Activated B cell treated with CpG ODN at 0.5 μM for 24 hours (primary cell): ENCODE measurements around the gene ZNF680. TPM values are rescaled to one million over a fixed set of nuclear protein-coding genes. Genes with fewer than 3 reads are reported as not detected.
"Not testable (repeated sequence)": the region's sequence is repeated elsewhere in the genome, so short reads cannot be mapped to it uniquely, and the experiment has no call there.

Experiments used
- ATAC-seq: fragments of 200-7000 bp; cut with Tn5 transposase; one replicate; pipeline ENCODE4 v1.10.0; 2021; ENCODE audit warnings: low read depth, mild to moderate bottlenecking, moderate library complexity
- CTCF ChIA-PET: fragments of 350-600 bp; sonication (Branson Sonifier 250); formaldehyde crosslinking; loops from one replicate; lab custom pipeline; 2021; ENCODE audit warnings: antibody characterized with exemption; lab: Charles Lee
- POLR2A ChIA-PET: fragments of 350-600 bp; sonication (Branson Sonifier 250); formaldehyde crosslinking; loops from one replicate; lab custom pipeline; 2021; ENCODE audit warnings: antibody characterized with exemption; lab: Charles Lee
- DNase-seq: peaks from one replicate; pipeline ENCODE4 v3.0.0; 2022
- H3K27ac Mint-ChIP-seq: one replicate; pipeline ENCODE4 v1.8.0; 2020; ENCODE audit warnings: mixed read lengths
- H3K27me3 Mint-ChIP-seq: one replicate; pipeline ENCODE4 v1.8.0; 2021; ENCODE audit warnings: mixed read lengths
- H3K36me3 Mint-ChIP-seq: one replicate; pipeline ENCODE4 v1.8.0; 2021; ENCODE audit warnings: low read depth, mixed read lengths
- H3K4me1 Mint-ChIP-seq: one replicate; pipeline ENCODE4 v1.8.0; 2021; ENCODE audit warnings: mixed read lengths
- H3K4me3 Mint-ChIP-seq: one replicate; pipeline ENCODE4 v1.8.0; 2020; ENCODE audit warnings: mild to moderate bottlenecking, mixed read lengths
- H3K9me3 Mint-ChIP-seq: one replicate; pipeline ENCODE4 v1.8.0; 2020; ENCODE audit warnings: mixed read lengths
- CTCF ChIP-seq: fragments of 200-600 bp; IDR thresholded peaks from one replicate; pipeline ENCODE4 v1.8.0; 2022; ENCODE audit warnings: antibody characterized with exemption, mild to moderate bottlenecking
- intact Hi-C: fragments of 100-400 bp; cut with micrococcal nuclease; formaldehyde crosslinking; loops from one replicate; pipeline ENCODE4 v1.15.1; 2024
- total RNA-seq: library from RNA; stranded (reverse); gene quantifications from 2 replicates; pipeline ENCODE4 v1.2.3, GENCODE V29; 2022

ZNF680 gene
- total RNA-seq, 1 donor from 2014 or later = 22.0 TPM

DNA sequence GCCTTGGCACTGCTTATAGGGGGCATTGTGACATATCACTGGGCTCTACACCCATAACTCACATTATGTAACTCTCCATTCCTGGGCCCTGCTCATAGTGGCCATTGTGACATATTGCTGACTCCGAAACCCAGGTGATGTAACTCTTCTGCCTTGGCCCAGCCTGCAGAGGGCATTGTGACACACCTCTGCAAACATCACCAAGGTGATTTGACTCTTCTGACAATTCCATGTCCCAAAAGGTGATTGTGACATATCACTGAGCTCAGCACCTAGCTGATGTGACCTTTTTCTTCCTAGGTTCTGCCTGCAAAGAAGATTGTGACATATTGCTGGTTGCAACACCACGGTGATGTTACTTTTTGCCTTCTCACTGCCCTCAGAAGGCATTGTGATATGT lies 36.5 kb upstream of the ZNF680 start:
- no peak overlapping the region for H3K4me3 Mint-ChIP-seq
- no peak overlapping the region for H3K27ac Mint-ChIP-seq
- H3K4me1 Mint-ChIP-seq = no peaks in the 10 kb centered on the region
- CTCF ChIA-PET = no interaction called here
- no peaks in the 10 kb centered on the region for H3K27me3 Mint-ChIP-seq
- no peaks in the 10 kb centered on the region for H3K36me3 Mint-ChIP-seq
- ATAC-seq = no peak
- DNase-seq = no peak
- POLR2A ChIA-PET = no interaction called here
- no peak for TF ChIP-seq CTCF
- intact Hi-C loops = no loop called here
- H3K9me3 Mint-ChIP-seq = no peaks in the 10 kb centered on the region

DNA sequence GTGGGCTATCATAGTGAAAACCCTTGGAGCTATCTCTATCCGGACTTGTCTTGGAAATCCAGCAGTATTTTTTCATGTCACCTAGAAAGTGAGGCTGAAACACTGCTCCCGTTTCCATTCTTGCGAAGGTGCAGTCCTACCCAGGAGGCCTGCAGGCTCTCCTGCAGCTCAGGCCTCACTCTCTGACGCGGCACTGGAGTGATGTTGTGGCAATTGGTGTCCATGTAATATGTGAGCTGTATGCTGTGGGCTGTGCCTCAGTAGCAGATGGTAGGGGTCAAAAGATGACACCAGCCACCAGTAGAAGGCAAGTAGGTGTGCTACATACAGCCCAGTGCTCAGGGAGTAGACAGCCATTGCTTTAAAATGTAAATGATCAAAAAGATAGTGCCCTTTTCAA lies 28.1 kb upstream of the ZNF680 start:
- no peak for TF ChIP-seq CTCF
- ChIA-PET POLR2A (no interaction called here), CTCF (no interaction called here)
- H3K27me3 Mint-ChIP-seq = peaks cover 4% of the 10 kb centered on the region
- no peaks in the 10 kb centered on the region for H3K36me3 Mint-ChIP-seq
- no peak overlapping the region for H3K27ac Mint-ChIP-seq
- no peak overlapping the region for H3K4me3 Mint-ChIP-seq
- intact Hi-C loops = no loop called here
- ATAC-seq = no peak
- no peak for DNase-seq
- H3K4me1 Mint-ChIP-seq = no peaks in the 10 kb centered on the region
- H3K9me3 Mint-ChIP-seq = peaks cover 8% of the 10 kb centered on the region

DNA sequence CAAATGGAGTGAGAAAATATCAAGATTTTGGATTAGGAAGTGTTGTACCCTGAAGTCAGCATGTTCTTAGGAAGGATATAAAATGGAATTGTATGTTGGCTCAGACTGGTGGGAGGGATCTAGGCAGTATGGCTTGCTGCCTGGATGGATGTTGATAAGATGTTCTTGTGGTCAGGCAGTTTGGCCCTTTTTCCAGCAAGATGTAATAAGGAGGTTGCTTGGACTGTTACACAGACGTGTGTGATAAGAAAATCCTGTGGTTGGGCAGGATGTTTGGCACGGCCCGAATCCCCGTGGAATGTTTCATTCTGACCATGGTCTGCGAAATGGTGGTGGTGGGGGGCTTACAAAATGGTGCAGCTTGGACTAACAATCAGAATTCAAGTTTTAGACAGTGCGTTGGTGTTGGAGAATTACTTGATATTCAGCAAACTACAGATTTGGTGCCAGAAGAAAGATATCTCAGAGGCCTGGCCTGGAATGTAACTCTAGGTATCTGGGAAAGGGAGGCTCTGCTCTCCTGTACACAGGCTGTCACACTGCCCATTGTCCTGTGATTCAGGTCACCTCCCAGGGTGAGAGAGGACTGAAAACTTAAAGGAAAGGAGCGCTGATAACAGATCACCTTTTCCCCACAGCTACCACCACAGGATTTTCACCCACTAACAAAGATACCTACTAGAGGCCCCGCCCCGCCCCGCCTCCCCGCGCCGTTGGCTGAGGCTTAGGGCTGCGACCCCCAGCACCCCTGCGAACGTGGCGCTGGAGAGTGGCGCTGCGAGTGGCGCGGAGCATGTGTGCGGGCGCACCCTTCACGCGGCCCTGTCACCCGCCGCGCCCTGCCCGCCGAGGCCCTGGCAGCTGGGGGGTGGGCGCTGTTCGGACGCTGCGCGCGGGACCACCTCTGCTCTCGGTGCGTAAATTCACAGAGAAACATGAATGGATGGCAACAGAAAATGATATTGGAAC lies 19.3 kb upstream of the ZNF680 start:
- ATAC-seq (no peak), DNase-seq (no peak)
- no peaks in the 10 kb centered on the region for H3K36me3 Mint-ChIP-seq
- POLR2A ChIA-PET = no interaction called here
- H3K27me3 Mint-ChIP-seq = no peaks in the 10 kb centered on the region
- intact Hi-C loops = no loop called here
- peaks cover 6% of the 10 kb centered on the region for H3K9me3 Mint-ChIP-seq
- H3K4me3 Mint-ChIP-seq = no peak overlapping the region
- H3K4me1 Mint-ChIP-seq = no peaks in the 10 kb centered on the region
- CTCF ChIA-PET = no interaction called here
- H3K27ac Mint-ChIP-seq = no peak overlapping the region
- no peak for TF ChIP-seq CTCF

GRCh38 chr7:64581391-64581790 lies 18.5 kb upstream of the ZNF680 start:
- TF ChIP-seq CTCF = no peak
- no peaks in the 10 kb centered on the region for H3K36me3 Mint-ChIP-seq
- H3K27me3 Mint-ChIP-seq = no peaks in the 10 kb centered on the region

DNA sequence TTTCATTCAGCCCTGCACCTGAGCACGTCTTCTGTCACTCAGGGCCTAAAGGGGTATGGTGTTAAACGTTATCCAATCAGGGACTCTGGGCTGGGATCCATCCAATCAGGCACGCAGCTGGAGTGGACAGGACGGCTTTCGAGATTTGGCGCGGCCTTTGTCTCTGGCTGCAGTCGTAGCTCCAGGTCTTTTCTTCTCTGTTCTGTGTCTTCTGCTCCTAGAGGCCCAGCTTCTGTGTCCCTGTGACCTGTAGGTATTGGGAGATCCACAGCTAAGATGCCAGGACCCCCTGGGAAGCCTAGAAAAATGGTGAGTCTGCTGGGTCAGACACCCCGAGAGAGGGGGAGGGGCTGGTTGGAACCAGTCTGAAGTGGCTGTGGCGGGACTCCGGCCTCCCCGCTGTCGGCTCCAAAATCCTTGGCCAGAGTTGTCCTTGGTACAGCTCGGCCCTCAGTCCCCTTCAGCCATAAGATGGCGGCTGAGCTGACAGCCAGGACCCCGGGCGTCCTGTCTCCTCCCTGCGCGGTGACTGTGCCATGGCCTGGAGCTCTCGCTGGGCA lies 11.7 kb upstream of the ZNF680 start:
- no peak for TF ChIP-seq CTCF
- Mint-ChIP-seq H3K4me1 (peaks cover 5% of the 10 kb centered on the region), H3K9me3 (peaks cover 2% of the 10 kb centered on the region), H3K4me3 (peak overlapping the region; percentile 53), H3K36me3 (peaks cover 2% of the 10 kb centered on the region), H3K27ac (no peak overlapping the region), H3K27me3 (peaks cover 8% of the 10 kb centered on the region)
- intact Hi-C loops = loop anchor here (5.0 kb wide), 1 partner anchor 433 kb away; the partner anchor contains the start of gene ERV3-1
- POLR2A ChIA-PET = interaction anchor here (0.7 kb wide), 1 partner anchor 12 kb away, joined by 3 read pairs; the partner anchor contains the start of gene ZNF680
- no peak for DNase-seq
- CTCF ChIA-PET = no interaction called here
- no peak for ATAC-seq

More at GRCh38 chr7:64581391-64581790, 18.5 kb upstream of the ZNF680 start:
- ChIA-PET CTCF (no interaction called here), POLR2A (no interaction called here)
- no peak overlapping the region for H3K27ac Mint-ChIP-seq
- peaks cover 2% of the 10 kb centered on the region for H3K9me3 Mint-ChIP-seq
- ATAC-seq = no peak
- intact Hi-C loops = no loop called here
- DNase-seq = no peak
- H3K4me1 Mint-ChIP-seq = no peaks in the 10 kb centered on the region
- no peak overlapping the region for H3K4me3 Mint-ChIP-seq

DNA sequence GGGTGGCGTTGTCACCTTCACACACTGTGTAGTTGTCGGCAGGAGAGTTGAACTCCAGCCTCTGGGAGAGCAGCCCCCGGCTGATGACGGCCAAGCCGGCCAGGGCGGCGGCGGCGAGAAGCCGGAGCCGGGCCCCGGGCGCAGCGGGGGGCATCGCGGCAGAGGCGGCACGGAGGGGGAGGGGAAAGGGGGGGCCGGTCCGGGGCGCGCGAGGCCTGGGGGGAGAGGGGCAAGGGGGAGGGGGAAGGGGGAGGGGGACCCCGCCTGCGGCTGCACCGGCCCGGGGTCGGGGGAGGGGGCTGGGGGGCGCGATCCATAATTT lies 7.4 kb upstream of the ZNF680 start:
- Mint-ChIP-seq H3K27me3 (peaks cover 18% of the 10 kb centered on the region), H3K4me3 (peak overlapping the region; percentile 87), H3K27ac (peak overlapping the region; percentile 65)
- H3K36me3 Mint-ChIP-seq, POLR2A ChIA-PET, DNase-seq, H3K4me1 Mint-ChIP-seq, CTCF ChIA-PET, H3K9me3 Mint-ChIP-seq: not testable (repeated sequence)
- peak; percentile 42 for ATAC-seq
- intact Hi-C loops = loop anchor here (5.0 kb wide), 1 partner anchor 437 kb away; the partner anchor contains the start of gene ERV3-1

DNA sequence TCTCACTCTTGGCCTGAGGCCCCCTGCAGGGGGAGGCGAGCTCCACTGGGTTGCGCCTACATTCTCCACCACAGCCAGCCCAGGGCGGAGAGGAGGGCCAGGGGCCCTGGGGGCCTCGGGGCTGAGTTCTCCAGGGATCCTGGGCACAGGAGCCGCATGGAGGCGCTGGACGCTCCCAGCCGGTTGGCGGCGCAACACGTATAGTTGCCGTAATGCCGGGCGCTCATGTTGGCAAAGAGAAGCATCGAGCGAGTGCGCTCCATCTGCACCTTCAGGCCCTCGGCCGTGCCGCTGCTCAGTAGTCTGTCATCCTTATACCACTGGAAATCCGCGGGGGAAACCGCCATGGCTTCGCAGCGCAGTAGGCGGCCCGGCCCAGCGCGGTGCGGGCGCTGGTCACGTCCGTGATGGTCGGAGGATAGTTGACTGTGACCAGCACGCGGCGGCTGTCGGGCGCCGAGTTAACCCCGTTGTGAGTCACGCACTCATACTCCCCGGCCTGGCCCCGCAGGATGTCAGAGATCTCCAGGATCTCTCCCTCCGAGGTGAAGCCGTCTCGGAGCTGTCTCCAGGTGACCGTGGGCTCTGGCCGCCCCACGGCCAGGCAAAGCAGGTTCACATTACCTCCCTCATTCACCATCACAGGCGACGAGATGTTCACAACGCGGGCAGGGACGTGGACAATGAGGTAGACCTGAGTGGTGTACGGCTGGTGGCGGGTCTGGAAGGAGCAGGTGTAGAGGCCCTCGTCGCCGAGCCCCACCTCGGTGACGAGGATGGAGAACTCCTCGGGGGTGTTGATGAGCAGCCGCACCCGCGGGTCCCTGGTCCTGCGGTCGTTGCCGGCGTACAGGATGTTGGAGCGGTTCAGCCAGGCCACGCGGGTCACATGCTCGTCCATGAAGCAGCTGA lies 6.8 kb upstream of the ZNF680 start:
- peak overlapping the region; percentile 87 for H3K4me3 Mint-ChIP-seq
- H3K36me3 Mint-ChIP-seq, H3K4me1 Mint-ChIP-seq, H3K9me3 Mint-ChIP-seq, CTCF ChIA-PET, POLR2A ChIA-PET: not testable (repeated sequence)
- peaks cover 18% of the 10 kb centered on the region for H3K27me3 Mint-ChIP-seq
- intact Hi-C loops = loop anchor here (5.0 to 10.0 kb wide), 2 partner anchors 438 to 805 kb away; partner anchors contain the start of genes ERV3-1 and ZNF92
- peak; percentile 23 for DNase-seq
- H3K27ac Mint-ChIP-seq = peak overlapping the region; percentile 65
- ATAC-seq = peak; percentile 53
